ENCODE results near the gene WNT9A. TPM values are rescaled to one million over a fixed set of nuclear protein-coding genes. Genes with fewer than 3 reads are reported as not detected.

The WNT9A gene
- total RNA-seq, 2 donors from 2014 or later = 0.80 to 1.1 TPM

GRCh38 chr1:227893949-227894721 is 53.6 kb downstream of the WNT9A start:
- intact Hi-C loops (cut with DNase I) = no loop called here
- ATAC-seq (no peak), DNase-seq (no peak)

DNA sequence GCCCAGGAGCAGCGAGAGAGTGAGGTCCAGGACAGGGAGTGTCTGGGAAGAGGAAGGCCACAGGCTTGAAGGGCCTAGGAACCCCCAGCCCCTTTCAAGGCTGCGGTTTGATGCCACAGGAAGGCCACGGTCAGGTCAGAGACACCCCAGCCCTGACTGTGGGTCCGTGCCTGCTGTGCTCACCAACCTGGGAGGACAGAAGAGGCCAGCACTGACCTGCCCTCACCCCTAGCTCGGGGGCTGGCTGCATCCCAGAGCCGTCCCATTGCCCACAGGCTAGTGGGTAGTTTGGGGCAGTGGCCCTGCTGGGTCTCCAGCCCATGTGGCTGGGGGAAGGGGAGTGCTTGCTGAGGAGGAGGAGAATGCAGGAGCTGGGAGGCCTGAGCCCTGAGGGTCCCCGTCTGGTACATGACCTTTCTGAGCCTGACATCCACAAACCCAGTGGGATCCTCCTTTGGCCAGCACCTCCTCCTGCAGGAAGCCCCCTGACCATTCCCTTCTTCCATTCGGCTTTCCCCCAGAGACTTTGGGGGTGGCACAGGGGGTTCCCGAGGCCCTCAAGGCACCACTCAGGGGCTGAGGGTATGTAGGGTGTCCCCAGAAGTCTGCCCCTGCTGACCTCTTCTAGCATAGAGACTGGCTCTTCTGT is 54.3 kb downstream of the WNT9A start:
- no peak for DNase-seq
- intact Hi-C loops (cut with DNase I) = no loop called here
- no peak for ATAC-seq

DNA sequence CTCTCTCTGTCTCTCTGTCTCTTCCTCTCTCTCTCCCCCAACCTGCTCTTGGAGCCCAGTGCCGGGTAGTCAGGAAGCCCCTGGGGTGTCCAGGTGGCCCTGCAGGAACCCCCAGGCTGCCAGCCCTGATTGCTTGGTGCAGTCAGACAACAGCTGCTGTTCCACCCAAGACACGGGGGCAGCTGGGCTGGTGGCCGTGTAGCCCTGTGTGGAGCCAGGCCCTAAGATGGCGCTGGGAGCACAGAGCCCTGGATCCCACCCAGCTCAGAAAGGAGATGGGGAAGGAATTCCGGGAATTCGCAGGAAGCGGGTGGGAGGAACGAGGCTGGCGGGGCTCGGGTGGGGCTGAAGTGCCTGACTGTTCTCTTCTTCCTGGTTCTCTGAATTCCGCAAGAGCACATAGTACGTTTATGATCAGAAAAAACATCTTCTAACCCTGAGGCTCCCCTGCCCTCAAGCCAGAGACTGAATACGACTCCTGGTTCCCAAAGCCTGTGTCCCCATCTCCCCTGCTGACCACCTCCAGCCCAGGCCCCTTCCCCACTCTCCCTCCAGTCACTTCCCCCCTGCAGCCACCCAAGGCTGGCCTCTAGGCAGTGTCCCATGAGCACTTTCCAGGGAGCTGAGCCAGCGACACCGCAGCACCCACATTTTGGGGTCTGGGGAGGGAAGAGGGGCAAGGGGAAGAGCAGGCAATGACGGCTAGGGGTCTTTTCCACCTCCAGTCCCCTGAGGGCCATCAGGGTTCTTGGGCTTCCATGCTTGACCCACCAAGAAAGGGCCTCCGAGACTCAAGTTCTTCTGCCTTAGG is 55.0 kb downstream of the WNT9A start:
- no peak for ATAC-seq
- intact Hi-C loops (cut with DNase I) = no loop called here

DNA sequence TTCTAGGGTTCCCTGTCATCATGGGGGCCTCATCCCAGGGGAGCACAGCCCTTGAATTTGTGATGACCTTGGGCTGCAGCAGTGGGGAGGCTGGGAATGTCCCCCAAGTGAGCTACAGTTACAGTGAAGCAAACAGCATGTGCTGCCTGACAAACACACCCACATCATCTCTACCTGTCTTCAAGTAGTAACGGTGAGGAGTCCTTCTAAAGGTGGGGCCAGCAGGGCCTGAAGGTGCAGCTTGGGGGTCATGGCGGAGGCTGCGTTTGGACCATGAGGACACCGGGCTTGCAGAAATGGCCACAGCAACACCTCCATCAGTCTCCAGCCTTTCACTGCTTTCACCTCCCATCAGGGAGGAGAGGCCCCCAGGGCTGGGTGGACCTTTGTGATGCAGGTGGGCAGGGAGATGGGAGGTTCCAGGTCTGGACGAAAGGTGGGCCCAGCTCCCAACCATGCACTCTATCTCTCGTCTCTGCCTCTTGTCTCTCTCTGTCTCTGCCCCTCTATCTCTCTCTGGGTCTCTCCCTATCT is 55.7 kb downstream of the WNT9A start:
- no peak for ATAC-seq
- intact Hi-C loops (cut with DNase I) = no loop called here
- no peak for DNase-seq

More for the DNA sequence above, 55.0 kb downstream of the WNT9A start:
- DNase-seq = no peak

DNA sequence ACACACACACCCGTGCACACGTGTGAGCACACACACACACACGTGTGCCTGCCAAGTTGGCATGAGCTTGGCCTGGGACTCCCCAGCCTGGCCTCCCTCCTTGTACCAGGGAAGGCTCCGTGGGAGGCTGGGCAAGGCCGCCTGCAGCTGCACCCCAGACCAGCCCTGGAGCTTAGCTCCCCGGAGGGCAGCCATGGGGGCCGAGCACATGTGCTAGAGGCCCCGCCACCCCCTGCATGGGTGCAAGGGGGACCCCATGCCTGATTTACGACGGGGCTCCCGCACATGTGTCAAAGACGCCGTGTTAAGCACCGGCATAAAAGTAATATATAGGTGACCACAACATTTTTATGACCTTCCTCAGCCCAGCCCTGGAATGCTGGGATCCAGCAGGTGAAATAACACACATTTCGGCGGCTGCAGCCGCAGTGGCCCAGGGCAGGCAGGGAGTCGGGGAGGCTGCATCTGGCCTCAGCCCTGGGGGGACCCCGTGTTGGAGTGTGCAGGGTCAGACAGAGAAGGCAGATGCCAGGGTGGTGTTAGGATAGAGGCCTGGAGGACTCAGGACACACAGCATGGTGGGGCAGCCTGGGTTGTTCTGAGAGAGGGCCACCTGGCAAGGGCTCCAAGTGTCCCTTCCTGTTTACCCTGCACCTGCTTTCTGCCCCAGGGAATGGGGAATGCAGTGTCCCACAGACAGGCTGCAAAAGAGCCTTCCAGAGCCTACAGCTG is 56.3 kb downstream of the WNT9A start:
- DNase-seq (no peak), ATAC-seq (no peak)
- intact Hi-C loops (cut with DNase I) = no loop called here

- ATAC-seq (no peak), DNase-seq (no peak)
- intact Hi-C loops (cut with DNase I) = no loop called here
Measured at GRCh38 chr1:227890451-227891222, 57.1 kb downstream of the WNT9A start.

DNA sequence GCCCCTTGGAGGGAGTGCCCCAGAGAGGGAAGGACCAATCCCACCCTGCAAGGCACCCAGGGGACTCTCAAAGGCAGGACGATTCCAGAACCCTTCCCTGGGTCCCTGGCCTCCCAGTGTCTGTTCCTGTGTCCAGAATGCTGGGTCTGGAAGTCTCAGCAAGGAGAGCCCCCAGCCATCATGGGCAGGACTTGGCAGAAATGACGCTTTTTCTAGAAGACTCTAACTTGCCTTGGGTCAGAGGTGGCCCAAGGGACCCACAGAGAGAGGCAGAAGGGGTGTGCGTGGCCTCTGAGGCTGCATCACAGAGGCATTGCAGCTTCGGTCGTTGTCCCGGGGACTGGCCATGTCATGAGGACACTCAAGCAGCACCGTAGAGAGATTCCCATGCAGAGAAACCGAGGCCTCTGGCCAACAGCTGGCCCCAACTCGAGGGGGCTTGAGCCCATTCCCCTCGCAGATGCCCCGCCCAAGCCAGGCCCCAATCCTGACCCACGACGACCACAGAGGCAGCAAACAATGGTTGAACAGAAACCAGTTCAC is 57.8 kb downstream of the WNT9A start:
- intact Hi-C loops (cut with DNase I) = no loop called here
- no peak for ATAC-seq
- DNase-seq = no peak

DNA sequence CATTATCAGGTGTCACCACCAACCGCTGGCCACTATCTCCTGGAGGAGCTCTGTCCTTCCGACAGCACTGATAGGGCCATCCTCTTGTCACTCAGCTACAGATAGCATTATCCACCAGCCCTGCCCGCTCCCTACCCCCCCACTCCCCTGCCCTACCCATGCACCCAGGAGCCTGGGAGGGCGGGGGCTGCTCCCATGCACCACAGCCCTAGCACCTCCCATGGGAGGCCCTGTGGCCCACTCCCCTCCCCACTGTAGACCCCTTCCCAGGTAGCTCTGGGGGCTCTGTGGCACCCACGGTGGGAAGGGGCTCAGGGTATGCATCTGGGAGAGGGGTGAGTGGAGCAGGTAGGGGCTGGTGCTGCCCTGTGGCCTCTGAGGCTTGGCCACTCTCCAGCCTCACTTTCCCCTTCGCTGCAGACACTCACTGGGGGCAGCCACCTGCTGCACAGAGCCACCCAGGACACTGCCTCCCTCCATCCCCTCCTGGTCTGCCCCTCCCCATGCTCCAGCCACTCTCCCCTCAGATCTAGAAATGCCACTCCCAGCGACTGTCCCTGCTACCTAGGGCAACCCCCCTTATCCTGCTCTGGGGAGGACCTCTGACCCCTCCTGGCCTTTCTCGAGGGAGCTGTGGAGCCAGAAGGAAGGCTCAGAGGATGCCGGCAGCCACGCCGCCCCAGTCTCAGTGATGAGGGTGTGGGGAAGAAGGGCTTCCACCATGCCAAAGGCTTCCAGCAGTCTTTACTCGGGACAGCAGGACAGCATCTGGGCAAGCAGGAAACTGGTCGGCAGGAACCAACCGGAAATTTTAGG is 58.5 kb downstream of the WNT9A start:
- ATAC-seq (no peak), DNase-seq (no peak)

GRCh38 chr1:227888404-227889046 is 59.2 kb downstream of the WNT9A start:
- intact Hi-C loops (cut with DNase I) = no loop called here
- DNase-seq (no peak), ATAC-seq (no peak)

More for the DNA sequence above, 58.5 kb downstream of the WNT9A start:
- intact Hi-C loops (cut with DNase I) = no loop called here

DNA sequence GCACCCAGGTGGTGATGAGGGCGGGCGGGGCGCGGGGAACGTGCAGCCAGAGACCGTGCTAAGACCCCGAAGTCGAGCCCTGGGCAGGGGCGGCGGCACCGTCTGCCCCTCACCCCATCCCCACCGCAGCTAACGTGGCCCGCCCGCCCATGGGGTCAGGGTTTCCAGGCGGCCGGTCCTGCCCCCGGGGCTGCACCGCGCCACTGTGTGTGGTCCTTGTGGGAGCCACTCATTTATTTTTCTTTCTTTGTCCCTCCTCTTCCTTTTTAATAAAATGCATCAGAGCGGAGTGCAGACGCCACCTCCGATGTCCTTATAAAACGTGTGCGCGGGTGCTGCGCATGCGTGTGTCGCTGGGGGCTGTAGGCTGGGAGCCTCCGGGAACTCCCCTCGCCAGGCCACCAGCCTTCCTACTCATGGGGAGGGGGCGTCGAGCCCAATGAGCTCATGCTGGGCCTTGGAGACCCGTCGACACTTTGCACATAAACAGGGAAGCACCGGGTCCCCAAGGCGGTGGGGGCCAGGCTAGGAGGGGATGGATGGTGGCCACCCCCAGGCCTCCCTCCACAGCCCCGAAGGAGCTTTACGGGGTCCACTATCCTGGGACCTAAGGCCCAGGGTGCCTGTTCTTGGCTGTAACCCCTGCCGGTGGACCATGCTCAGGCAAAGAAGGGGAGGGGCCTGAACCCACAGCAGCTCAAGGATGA is 59.9 kb downstream of the WNT9A start:
- DNase-seq = peak; percentile 77
- peak; percentile 85 for ATAC-seq
- intact Hi-C loops (cut with DNase I) = no loop called here

DNA sequence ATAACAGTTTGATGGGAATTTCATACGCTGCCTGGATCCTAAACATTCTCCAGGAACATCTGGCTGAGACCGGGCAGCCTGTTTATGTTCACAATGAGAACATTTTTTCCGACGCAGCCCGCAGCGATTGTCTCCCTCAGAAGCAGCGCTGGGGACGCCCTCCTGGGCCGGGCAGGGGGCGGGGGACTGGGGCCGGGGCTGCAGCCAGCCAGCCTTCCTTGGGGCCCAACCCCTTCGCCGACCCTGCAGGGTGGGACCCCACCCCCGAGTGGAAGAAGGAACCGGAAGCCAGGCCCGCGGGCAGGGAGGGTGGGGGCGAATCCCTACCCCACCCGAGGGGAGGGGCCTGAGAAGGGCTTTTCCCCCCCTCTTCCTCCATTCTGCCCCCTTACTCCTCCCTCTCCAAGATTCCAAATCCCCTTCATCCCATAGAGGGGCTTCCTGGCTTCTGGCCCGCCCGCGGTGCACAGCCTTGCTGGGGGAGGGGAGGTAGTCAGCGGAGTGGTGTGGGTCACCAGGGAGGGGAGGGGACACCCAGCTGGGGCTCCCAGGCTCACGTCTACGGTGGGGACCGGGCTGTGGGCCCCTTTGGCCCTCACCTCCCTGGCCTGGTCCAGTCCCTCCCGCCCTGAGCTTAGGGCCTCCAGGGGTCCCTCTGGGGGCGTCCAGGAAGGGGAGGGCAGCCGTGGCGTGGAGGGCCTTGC is 60.6 kb downstream of the WNT9A start:
- intact Hi-C loops (cut with DNase I) = no loop called here
- peak; percentile 80 to 81 for ATAC-seq
- peak; percentile 83 for DNase-seq

DNA sequence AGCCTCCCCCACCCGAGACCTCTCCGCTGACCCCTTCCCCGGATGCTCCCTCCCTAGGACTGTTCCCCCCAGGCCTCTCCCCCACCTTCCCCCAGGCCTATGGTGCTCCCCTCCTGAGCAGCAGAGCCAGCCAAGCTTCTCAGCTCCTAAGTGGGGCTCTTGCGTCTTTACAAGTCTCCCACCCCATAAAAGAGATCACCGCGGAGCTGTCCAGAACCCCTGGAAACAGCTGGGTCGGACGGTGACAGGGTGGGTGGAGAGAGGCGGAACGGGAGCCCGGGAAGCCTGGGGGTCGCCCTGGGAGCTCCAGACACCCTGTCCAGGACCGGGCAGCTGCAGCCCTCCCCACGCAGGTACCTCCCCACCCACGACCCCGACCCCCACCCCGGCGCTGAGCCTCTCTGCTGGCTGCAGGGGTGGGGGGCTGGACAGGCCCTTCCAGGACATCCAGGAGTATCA is 61.2 kb downstream of the WNT9A start:
- ATAC-seq (peak in 1 of 2 donors; percentile 4), DNase-seq (no peak)
- intact Hi-C loops (cut with DNase I) = no loop called here

- peak; percentile 85 for DNase-seq
- intact Hi-C loops (cut with DNase I) = no loop called here
- peak in 1 of 2 donors; percentile 61 for ATAC-seq
Measured at GRCh38 chr1:227885648-227886502, 61.9 kb downstream of the WNT9A start.

GRCh38 chr1:227885135-227885647 is 62.5 kb downstream of the WNT9A start:
- intact Hi-C loops (cut with DNase I) = no loop called here

More at GRCh38 chr1:227885135-227885647, 62.5 kb downstream of the WNT9A start:
- no peak for DNase-seq
- ATAC-seq = no peak
